NCI-H1092 (cell line): Measurements from ENCODE around the gene KRTAP9-4.
"Not testable (repeated sequence)": the region's sequence is repeated elsewhere in the genome, so short reads cannot be mapped to it uniquely, and the experiment has no call there.

Experiments
- DNase-seq: peaks from one replicate; lab custom pipeline; 2025; lab: John Stamatoyannopoulos, UW

Gene KRTAP9-4

GRCh38 chr17:41249637-41250240 is at the start of gene KRTAP9-4:
Gene KRTAP9-4 (plus strand): TSS chr17:41249687. CDS start chr17:41249721, 34 bp downstream.
- not testable (repeated sequence) for DNase-seq

DNA sequence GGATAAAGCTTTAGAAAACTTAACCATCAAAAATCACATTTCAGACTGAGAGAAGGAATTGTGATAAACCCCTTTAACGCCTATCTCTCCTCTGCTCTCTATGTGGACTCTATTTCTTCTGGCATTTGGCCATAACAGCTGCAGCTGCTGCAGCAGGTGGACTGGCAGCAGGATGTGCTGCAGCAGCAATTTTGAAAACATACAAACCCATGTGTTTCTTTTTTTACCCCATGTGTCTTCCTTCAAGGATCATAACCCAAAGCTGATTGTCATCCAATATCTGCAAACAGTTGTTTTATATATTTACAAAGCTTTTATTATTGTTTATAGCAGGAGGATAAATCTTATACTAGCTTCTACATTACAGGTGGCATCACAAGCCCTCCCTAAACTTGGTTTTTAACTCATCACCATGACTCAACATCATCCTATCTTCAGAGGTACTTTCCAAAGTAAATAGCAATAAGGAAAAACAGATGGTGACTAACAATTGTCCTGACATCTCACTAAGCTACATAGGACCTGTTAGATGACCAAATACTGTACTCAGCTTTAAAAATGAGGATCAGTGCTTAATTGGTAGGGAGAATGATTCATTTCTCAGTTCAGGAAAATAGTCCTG is 37.5 kb upstream of the KRTAP9-4 start:
- DNase-seq: peak; percentile 41

DNA sequence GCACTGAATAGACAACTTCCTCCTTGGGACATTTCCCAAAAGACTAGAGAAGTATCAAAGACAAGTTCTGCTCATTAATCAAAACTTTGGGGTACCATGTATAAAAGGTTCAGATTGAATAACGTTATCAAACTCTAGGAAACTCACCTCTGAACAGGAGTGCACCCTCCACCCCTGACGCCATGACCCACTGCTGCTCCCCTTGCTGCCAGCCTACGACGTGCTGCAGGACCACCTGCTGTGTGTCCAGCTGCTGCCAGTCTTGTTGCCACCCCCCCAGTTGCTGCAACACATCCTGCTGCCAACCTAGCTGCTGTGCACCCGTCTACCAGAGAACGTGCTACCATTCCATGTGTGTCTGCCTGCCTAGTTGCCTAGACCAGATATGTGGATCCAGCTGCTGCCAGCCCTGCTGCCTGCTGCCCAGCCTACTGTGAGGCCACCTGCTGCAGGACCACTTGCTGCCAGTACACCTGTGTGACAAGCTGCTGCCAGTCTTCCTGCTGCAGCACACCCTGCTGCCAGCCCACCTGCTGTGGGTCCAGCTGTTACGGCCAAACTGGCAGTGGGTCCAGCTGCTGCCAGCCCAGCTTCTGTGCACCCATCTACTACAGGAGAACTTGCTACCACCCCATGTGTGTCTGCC is 36.8 kb upstream of the KRTAP9-4 start:
- no peak for DNase-seq

GRCh38 chr17:41215681-41216080 is 33.8 kb upstream of the KRTAP9-4 start:
- DNase-seq: no peak

DNA sequence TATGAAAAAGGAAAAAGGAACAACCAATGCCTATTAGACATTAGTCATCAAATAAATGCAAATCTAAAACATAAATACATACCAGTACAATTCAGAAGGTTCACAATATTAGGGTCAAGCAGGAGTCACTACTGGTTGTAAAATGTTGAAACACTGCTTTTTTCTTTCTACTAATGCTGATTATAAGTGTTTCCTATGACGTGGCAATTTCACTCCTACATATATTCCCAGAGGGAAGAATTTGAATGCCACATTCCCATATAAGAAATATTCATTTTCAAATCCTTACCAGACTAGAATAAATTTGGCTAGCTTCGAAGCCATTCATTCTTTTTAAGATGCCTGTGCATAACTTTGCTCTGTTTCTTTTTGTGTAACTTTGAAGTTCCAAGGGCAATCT is 25.7 kb upstream of the KRTAP9-4 start:
- DNase-seq: no peak

- no peak for DNase-seq
These were observed 23.4 kb upstream of the KRTAP9-4 start for GRCh38 chr17:41226051-41226450.

DNA sequence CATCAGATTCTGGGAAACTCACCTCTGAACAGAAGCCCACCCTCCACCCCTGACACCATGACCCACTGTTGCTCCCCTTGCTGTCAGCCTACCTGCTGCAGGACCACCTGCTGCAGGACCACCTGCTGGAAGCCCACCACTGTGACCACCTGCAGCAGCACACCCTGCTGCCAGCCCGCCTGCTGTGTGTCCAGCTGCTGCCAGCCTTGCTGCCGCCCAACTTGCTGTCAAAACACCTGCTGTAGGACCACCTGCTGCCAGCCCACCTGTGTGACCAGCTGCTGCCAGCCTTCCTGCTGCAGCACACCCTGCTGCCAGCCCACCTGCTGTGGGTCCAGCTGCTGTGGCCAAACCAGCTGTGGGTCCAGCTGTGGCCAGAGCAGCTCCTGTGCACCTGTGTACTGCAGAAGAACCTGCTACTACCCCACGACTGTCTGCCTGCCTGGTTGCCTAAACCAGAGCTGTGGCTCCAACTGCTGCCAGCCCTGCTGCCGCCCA is 22.8 kb upstream of the KRTAP9-4 start, which contains the start of gene KRTAP9-2:
Gene KRTAP9-2, plus strand, starts transcription at position 51 of the 498 bp plus-strand sequence. Its CDS starts 7 bp downstream, at position 58.
- not testable (repeated sequence) for DNase-seq

GRCh38 chr17:41230094-41230493 is 19.4 kb upstream of the KRTAP9-4 start:
- DNase-seq: no peak

DNA sequence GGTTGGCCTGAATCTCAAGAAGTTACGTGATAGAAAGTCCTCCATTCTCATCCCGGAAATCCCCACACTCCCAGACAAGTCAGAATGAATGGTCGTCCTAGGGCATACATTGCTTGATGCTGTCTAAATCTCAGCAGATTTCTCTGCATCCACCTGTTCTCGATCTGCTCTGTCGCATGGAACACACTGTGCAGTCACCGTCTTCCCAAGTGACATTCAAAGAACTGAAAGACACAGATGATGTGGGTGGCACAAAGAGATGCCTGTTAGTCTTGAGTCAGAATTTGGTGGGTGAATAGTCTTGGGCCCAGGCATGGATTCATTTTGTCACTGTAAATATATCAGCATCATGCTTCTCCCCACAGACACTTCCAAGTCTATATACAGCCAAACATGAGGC is 17.8 kb upstream of the KRTAP9-4 start:
- DNase-seq: no peak

GRCh38 chr17:41232399-41233105 is 16.9 kb upstream of the KRTAP9-4 start, which contains the start of gene KRTAP9-3:
Gene KRTAP9-3 (plus strand): TSS chr17:41232449. CDS start chr17:41232502, 53 bp downstream.
- not testable (repeated sequence) for DNase-seq

GRCh38 chr17:41237116-41237515 is 12.4 kb upstream of the KRTAP9-4 start:
- not testable (repeated sequence) for DNase-seq

DNA sequence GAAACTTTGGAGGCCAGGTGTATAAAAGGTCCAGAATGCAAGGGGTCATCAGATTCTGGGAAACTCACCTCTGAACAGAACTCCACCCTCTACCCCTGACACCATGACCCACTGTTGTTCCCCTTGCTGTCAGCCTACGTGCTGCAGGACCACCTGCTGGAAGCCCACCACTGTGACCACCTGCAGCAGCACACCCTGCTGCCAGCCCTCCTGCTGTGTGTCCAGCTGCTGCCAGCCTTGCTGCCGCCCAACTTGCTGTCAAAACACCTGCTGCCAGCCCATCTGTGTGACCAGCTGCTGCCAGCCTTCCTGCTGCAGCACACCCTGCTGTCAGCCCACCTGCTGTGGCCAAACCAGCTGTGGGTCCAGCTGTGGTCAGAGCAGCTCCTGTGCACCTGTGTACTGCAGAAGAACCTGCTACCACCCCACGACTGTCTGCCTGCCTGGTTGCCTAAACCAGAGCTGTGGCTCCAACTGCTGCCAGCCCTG is 11.5 kb upstream of the KRTAP9-4 start, which contains the start of gene KRTAP9-8:
Gene KRTAP9-8, plus strand, starts transcription at position 51 of the 489 bp plus-strand sequence. Its CDS starts 53 bp downstream, at position 104.
- DNase-seq: not testable (repeated sequence)

- not testable (repeated sequence) for DNase-seq
These were observed 2.3 kb upstream of the KRTAP9-4 start for GRCh38 chr17:41246995-41247787.

DNA sequence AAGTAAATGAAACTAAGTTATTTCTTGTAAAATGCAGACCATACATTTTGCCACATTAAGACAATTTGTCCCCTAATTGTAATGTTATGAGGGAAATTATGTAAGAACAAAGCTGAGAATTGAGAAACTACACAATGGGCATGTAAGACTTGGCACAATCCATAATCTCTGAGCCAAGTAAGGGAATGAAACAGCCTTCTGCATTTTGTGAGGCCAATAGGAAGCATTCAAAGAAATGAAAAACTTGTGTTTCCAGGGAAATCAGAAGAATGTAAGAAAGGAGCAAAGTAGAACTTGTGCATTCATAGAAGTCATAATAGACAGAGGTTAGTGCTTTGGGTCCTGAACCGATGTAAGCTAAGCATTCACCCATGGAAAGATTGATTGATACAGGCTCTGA is 1.8 kb downstream of the KRTAP9-4 start:
- DNase-seq: no peak

GRCh38 chr17:41254861-41255260 is 5.4 kb downstream of the KRTAP9-4 start:
- no peak for DNase-seq

GRCh38 chr17:41255381-41256290 is 6.1 kb downstream of the KRTAP9-4 start, which contains the start of gene KRTAP9-9:
Gene KRTAP9-9 (plus strand): TSS chr17:41255384.
- DNase-seq: not testable (repeated sequence)

- DNase-seq: no peak
These were observed 6.8 kb downstream of the KRTAP9-4 start for GRCh38 chr17:41256291-41256685.

DNA sequence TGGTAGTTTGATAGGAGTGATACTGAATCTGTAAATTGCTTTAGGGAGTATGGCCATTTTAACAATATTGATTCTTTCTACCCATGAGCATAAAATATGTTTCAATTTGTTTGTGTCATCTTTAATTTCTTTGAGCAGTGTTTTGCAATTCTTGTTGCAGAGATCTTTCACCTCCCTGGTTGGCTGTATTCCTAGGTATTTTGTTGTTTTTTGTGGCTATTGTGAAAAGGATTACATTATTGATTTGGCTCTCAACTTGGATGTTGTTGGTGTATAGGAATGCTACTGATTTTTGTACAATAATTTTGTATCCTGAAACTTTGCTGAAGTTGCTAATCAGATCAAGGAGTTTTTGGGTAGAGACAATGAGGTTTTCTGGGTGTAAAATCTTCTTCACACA is 8.9 kb downstream of the KRTAP9-4 start:
- no peak for DNase-seq

- no peak for DNase-seq
These were observed 13.7 kb downstream of the KRTAP9-4 start for GRCh38 chr17:41263212-41263611.

DNA sequence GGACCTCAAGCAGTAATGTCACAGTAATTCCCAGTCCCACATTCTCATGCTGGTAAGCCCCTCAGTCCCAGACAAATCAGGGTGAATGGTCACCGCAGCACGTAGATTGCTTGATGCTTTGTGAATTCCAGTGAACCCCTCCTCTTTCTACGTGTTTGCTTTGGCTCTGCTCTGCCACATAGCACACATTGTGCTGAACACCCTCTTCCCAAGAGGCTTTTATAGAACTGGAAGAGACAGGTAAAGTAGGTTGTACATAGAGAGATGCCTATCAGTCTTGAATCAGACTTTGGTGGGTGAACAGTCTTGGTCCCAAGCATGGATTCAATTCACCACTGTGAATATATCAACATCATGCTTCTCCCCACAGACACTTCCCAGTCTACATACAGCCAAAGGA is 15.1 kb downstream of the KRTAP9-4 start:
- no peak for DNase-seq
